Epithelial cell of proximal tubule (primary cell): ENCODE results near the gene APPL2. TPM values are rescaled to one million over a fixed set of nuclear protein-coding genes. Genes with fewer than 3 reads are reported as not detected.

Experiments used
- DNase-seq: peaks from one replicate; pipeline ENCODE4 v3.0.0-alpha.2; 2011; ENCODE audit warnings: low read depth
- H3K4me3 ChIP-seq: 2 replicates; pipeline ENCODE4 v1.5.1; 2011; ENCODE audit warnings: low read depth, mild to moderate bottlenecking, low read length
- total RNA-seq: library from RNA; depleted of rRNA; stranded (reverse); fragments of >200 nt; gene quantifications from 2 replicates; pipeline ENCODE4 v1.2.3, GENCODE V29; 2015
- TF ChIP-seq, protein P1 (sequence below): conservative IDR thresholded peaks from 2 replicates; pipeline ENCODE4 v1.5.1; 2012; ENCODE audit warnings: low read depth, mild to moderate bottlenecking, low read length

The APPL2 gene
- total RNA-seq, 1 donor from 2014 or later: 57.4 TPM

DNA sequence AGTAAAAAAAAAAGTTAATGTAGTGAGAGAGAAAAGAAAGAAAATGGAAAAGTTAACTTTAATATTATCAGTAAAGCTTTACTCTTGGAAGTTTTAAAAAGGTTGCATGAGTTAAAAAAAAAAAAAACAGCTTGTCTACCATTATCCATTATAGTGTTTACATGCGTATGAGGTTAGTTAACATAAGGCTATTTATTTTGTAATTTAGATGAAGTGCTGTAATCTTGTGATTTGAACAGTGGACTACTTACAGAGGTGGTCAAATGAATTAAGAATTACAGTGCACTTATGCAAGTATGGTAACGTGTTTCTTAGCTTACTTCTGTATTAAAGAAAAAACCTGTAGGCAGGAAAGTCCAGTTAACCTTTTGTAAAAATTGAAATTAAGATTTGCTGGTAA is 97.7 kb downstream of the APPL2 start:
- TF ChIP-seq, protein P1, sequence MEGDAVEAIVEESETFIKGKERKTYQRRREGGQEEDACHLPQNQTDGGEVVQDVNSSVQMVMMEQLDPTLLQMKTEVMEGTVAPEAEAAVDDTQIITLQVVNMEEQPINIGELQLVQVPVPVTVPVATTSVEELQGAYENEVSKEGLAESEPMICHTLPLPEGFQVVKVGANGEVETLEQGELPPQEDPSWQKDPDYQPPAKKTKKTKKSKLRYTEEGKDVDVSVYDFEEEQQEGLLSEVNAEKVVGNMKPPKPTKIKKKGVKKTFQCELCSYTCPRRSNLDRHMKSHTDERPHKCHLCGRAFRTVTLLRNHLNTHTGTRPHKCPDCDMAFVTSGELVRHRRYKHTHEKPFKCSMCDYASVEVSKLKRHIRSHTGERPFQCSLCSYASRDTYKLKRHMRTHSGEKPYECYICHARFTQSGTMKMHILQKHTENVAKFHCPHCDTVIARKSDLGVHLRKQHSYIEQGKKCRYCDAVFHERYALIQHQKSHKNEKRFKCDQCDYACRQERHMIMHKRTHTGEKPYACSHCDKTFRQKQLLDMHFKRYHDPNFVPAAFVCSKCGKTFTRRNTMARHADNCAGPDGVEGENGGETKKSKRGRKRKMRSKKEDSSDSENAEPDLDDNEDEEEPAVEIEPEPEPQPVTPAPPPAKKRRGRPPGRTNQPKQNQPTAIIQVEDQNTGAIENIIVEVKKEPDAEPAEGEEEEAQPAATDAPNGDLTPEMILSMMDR: no peak
- H3K4me3 ChIP-seq: no peak overlapping the region
- no peak for DNase-seq

Other genes starting within 250 kb of the APPL2 start
- gene NOPCHAP1, start 249.9 kb downstream of the APPL2 start, total RNA-seq: 17.4 and 20.9 TPM in 2 replicates
- 1.5 and 1.7 TPM in 2 replicates for gene ALDH1L2, start 151.7 kb downstream of the APPL2 start, total RNA-seq
- 31.0 and 47.5 TPM in 2 replicates for gene WASHC4, start 128.4 kb downstream of the APPL2 start, total RNA-seq
- gene C12orf75, start 94.5 kb upstream of the APPL2 start, total RNA-seq: 650 and 726 TPM in 2 replicates